GM12872 (cell line): ENCODE measurements around the gene PLEKHG5.

Source experiments
- CTCF ChIP-seq: IDR thresholded peaks from 3 replicates; pipeline ENCODE4 v1.5.1; 2011; ENCODE audit warnings: low read depth, mild to moderate bottlenecking, low read length, moderate library complexity; ENCODE audit not compliant: insufficient read depth

Gene PLEKHG5

DNA sequence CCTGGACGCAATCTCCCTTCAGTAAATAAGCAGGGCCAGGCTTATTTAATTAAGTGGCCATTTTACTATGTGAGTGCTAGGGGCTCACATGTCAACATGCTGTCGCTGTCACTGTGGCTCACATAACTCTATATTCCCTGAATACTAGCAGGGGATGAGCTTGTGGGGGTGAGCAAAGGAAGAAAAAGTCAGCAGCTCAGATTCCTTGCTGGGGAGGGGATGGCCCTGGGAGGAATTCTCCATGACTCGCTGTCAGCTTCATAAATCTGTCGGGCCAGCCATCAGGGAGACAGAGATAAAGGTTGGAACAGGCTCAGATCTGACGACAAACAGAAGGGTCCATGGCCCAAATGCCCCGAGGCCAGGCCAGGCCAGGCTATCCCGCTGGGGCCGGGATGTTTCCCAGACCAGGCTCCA is 26.0 kb upstream of the PLEKHG5 start:
- no peak for TF ChIP-seq CTCF

- no peak for TF ChIP-seq CTCF
These were observed 24.3 kb upstream of the PLEKHG5 start for GRCh38 chr1:6515771-6516170.

DNA sequence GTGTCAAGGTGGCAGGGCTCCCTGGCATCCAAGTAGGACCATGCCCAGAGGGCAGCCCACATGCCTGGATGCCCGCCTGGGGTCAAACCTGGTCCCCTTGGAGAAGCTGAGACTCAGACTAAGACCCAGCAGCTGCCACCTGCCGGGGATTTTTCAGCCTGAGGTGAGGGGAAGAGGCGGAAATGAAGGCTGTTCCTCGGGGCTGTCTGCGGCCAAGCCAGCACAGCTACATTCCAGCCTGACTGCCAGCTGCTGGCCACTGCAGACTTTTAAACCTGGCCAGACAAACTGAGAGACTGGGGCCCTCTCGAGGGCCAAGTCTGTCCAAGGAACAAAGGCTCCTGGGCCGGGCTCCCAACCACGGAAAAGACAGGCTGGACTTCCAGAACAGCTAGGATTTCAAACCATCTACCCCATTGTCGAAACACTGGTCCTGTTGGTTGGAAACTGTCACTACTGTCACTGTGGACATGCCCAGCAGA is 21.9 kb upstream of the PLEKHG5 start:
- TF ChIP-seq CTCF: no peak

DNA sequence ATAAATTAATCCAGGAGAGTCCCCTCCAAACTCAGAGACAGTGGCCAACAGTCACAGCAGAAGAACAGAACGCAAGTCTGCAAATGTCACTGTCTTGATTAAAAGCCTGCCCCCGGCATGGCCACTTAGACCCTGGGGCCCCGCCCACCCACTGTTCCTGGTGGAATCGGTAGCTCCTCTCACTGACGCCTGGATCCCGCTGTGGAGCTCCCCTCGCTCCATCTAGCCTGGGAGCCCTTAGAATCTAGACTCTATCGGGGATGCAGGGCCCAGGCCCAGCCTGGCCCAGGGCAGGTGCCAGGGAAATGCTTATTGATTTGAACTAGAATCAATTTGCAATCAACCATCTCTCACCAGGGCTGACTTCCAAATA is 21.4 kb upstream of the PLEKHG5 start:
- no peak for TF ChIP-seq CTCF

GRCh38 chr1:6512245-6512907 is 20.9 kb upstream of the PLEKHG5 start:
- TF ChIP-seq CTCF: no peak

DNA sequence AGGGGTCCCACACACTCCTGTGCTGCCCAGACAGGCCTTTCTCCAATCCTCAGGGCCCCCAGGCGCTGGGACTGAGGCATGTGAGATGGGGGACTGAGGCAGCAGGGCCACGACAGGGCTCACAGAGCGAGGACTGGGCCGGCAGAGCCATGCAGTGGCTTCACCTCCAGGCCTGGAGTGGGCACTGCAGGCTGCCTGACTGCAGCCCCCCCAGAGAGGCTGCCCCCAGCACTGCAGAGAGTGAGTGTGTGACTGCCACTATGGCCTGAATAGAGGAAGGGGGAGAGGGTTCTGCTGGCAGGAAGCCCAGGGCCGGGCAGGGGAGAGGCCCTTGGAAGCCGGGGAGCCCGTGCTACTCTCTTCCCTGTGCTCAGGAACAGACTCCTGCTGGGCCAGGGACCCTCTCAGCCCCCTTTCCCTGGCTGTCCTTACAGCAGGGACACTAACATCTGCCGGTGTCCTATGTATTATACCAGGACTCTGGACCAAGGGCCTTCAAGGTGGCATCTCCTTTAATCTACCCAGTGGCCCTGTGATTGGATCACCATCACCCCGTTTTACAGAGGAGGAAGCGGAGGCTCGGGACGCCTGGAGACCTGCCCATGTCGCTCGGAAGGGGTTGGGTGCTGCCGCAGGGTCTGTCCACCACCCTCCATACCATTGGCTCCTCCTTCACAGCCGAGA is 20.2 kb upstream of the PLEKHG5 start:
- no peak for TF ChIP-seq CTCF

- no peak for TF ChIP-seq CTCF
These were observed 19.6 kb upstream of the PLEKHG5 start for GRCh38 chr1:6511056-6511455.
